GM12801 (cell line): ENCODE data around the gene ENTR1.

Source experiments
- TF ChIP-seq, protein P1 (sequence below): IDR thresholded peaks from one replicate; pipeline ENCODE4 v1.5.1; 2011; ENCODE audit warnings: control low read depth; ENCODE audit not compliant: insufficient read length; ENCODE audit errors: extremely low read depth

Gene ENTR1

DNA sequence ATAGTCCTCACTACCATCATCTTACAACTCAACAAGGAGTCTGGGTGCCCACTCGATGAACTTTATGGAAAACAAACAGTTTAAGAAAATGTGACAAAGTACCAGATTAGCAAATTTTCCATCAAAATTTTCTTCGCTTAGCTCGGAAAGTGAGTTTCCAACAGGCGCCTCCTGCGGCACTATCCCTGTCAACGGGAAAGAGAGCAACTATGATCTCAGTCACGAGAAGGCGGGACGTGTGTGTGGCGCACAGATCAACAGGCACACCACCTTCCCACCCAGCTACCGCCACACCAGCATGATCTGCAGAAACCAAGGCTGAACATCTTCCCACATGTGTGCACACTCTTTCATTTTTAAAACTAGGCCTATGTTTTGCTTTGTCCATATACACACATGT lies 42.9 kb upstream of the ENTR1 start:
- TF ChIP-seq, protein P1, sequence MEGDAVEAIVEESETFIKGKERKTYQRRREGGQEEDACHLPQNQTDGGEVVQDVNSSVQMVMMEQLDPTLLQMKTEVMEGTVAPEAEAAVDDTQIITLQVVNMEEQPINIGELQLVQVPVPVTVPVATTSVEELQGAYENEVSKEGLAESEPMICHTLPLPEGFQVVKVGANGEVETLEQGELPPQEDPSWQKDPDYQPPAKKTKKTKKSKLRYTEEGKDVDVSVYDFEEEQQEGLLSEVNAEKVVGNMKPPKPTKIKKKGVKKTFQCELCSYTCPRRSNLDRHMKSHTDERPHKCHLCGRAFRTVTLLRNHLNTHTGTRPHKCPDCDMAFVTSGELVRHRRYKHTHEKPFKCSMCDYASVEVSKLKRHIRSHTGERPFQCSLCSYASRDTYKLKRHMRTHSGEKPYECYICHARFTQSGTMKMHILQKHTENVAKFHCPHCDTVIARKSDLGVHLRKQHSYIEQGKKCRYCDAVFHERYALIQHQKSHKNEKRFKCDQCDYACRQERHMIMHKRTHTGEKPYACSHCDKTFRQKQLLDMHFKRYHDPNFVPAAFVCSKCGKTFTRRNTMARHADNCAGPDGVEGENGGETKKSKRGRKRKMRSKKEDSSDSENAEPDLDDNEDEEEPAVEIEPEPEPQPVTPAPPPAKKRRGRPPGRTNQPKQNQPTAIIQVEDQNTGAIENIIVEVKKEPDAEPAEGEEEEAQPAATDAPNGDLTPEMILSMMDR = no peak

DNA sequence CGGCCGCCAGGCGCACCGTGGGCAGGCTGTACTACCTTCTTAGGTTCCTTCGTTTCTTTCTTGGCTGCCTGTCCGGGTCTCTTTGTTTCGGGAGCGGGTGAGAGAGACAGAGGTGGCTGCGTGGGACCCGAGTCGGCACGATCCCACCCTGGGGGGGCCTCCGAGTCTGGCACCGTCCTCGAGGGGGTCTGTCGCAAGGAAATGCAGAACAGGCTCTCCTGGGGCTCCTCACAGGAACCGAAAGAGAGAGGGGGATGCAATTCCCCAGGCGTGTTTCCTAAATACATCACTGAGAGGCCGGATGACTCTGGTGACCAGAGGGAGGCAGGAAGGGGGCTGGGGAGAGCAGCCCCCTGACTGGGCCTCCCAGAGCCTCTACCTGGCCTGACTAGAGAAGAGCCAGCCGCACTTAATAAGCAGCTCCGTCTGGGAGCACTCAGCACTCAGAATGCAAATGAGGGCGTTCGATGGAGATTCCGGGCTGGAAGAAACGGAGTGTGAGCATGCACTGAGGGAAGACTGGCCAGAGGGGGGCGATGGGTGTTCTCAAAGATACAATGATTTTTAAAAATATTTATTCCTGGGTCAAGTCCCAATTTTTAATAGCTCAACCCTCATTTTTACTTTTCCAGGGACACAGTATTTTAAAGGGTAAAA lies 40.9 kb upstream of the ENTR1 start:
- TF ChIP-seq, protein P1 = no peak

DNA sequence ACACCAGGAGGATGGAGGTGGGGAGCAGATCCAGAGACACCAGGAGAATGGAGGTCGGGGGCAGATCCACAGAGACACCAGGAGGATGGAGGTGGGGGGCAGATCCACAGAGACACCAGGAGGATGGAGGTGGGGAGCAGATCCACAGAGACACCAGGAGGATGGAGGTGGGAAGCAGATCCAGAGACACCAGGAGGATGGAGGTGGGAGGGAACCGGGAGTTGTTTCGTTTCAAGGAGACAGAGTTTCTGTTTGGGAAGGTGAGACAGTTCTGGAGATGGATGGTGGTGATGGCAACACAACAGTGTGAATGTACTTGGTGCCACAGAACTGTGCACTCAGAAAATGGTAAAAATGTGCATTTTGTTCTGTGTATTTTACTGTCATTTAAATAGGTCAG lies 38.2 kb upstream of the ENTR1 start:
- TF ChIP-seq, protein P1 = no peak

DNA sequence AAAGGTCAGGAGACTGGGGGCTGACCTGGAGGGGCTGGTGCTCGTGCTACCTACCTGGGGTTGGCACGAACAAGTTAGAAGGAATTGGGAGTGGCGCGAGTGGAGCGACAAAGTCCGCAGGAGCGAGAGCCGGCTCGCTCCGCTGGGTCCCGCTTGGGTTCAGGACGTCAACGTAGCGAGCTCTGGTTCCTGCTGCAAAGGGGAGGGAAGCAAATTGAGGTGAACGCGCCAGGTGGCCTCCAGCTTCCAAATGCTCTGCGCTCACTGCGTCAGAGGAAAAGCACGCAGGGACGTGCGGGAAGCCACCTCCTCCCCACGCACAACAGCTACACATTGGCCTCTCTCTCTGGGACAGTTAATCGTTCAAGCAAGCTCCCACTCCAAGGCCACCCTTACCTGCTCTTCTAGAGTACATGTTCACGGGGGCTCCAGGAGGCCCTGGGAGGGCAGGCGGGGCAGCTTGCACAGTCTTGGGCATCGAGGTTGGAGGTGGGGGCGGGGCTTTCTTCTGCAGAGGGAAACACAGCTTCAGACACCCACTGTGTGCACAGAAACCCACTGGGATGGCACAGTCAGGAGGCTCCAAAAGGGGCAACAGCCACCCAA lies 36.9 kb upstream of the ENTR1 start:
- TF ChIP-seq, protein P1 = no peak

DNA sequence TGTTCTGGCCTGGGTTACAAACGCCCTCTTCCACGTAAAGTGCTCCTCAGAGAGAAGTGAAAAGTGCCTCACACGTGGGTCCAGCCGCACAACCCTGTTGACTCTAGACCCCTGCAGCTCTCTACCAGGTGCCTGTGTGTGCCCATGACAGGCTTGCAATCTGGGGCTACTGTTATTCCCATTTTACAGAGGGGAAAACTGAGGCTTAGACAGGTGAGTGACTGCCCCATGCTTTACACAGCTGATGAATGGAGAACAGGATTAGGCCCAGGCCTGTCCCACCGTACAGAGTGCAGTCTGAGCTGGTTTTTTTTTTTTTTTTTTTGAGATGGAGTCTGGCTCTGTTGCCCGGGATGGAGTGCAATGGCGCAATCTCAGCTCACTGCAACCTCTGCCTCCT lies 35.4 kb upstream of the ENTR1 start:
- TF ChIP-seq, protein P1 = no peak

DNA sequence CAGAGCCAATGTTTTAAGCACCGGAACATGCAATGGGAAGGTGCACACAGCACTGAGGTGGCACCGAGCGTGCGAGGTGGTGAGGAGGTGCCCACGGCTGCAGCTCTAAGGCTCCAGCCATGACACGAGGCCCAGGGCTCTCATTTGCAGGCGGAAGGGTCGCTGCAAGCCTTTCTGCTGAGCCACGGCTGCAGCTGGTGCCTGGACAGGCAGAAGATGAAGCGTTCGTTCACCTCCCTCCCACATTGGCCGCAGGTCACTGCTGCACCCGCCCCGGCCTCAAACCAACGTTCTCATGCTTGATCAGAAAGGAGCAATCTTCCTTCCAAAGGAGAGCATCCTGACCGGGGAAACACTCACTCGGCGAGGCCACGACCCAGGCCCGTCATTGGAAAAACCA lies 33.7 kb upstream of the ENTR1 start:
- TF ChIP-seq, protein P1 = no peak

DNA sequence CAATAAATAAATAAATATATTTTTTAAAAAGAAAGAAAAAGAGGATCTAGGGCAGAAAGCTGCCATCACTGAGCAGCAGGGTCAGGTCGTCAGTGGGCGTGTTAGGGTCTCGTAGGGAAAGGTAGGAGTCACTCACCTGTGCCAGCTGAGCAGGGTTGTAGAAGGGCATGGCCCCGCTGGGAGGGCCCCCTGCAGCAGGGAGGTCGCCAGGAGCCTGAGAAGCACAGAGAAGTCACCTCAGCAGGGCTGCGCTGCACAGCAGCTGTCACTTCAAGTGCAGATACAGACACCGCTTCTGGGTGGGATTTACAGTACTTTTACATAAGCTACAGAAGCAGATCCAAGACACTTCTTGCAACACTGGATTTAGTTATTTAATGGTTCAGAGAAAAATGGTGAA lies 33.3 kb upstream of the ENTR1 start:
- TF ChIP-seq, protein P1 = no peak
